ENCODE measurements around the gene ATG4A.
A peak's percentile ranks its signal among the peaks of the same experiment; 100 is the strongest.

Gene ATG4A

DNA sequence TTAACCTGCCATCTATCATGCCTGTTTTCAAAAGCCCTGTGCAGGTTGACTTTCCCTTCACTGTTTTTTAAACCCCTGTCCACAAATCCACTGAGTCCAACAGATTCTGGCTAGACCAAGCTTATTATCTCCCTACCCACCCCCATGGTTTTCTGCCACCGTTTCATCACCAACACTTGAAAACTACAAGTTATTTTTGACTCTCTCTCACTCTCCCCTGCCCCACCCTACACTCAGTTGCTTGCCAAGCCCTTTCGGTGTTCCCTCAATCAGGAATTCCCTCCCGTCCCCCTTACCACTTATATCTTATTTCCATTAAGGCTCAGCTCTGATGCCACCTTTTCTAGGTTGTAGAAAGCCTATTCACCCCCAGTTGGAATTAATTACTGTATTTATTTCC lies 29.7 kb downstream of the ATG4A start:
- no CpG with 5 or more reads among the region's 3 CpGs for WGBS (ENCODE audit: insufficient coverage, insufficient read length)
- H3K27ac ChIP-seq (ENCODE audit: low read length): no peak overlapping the region
- no peak overlapping the region for H3K4me3 ChIP-seq (ENCODE audit: low read length)
- no peak for DNase-seq (ENCODE audit: low read depth, low spot score)
- H3K36me3 ChIP-seq (ENCODE audit: control insufficient read depth, insufficient read depth, low read length): no peaks in the 10 kb centered on the region
- no peaks in the 10 kb centered on the region for H3K9me3 ChIP-seq (ENCODE audit: control insufficient read depth, insufficient read depth, low read length)
- H3K27me3 ChIP-seq (ENCODE audit: control insufficient read depth, insufficient read depth, low read length): no peaks in the 10 kb centered on the region
- no peaks in the 10 kb centered on the region for H3K4me1 ChIP-seq (ENCODE audit: control insufficient read depth, insufficient read depth, low read length)

DNA sequence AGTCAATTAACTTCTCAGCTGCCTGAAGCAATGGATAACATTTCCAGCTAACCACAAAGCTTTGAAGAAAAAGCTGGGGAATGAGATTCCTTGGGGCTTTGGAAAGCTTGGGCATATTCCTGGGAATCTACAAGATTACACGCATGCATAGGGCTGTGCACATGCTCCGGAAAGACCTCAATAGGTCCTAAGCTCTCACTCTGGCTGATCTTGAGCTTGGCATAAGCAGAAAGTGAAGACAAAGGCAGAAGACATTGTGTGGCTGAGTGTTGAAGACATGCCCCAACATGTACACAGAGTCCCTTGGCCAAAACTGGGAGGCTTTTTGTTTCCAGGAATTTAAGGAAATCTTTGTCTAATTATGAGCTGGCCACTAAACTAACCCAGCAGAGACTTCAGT lies 31.2 kb downstream of the ATG4A start:
- Histone ChIP-seq H3K4me1 (ENCODE audit: control insufficient read depth, insufficient read depth, low read length) (no peaks in the 10 kb centered on the region), H3K36me3 (ENCODE audit: control insufficient read depth, insufficient read depth, low read length) (no peaks in the 10 kb centered on the region), H3K27me3 (ENCODE audit: control insufficient read depth, insufficient read depth, low read length) (no peaks in the 10 kb centered on the region), H3K4me3 (ENCODE audit: low read length) (no peak overlapping the region), H3K27ac (ENCODE audit: low read length) (no peak overlapping the region), H3K9me3 (ENCODE audit: control insufficient read depth, insufficient read depth, low read length) (no peaks in the 10 kb centered on the region)
- no peak for DNase-seq (ENCODE audit: low read depth, low spot score)
- no CpG with 5 or more reads among the region's 2 CpGs for WGBS (ENCODE audit: insufficient coverage, insufficient read length)

DNA sequence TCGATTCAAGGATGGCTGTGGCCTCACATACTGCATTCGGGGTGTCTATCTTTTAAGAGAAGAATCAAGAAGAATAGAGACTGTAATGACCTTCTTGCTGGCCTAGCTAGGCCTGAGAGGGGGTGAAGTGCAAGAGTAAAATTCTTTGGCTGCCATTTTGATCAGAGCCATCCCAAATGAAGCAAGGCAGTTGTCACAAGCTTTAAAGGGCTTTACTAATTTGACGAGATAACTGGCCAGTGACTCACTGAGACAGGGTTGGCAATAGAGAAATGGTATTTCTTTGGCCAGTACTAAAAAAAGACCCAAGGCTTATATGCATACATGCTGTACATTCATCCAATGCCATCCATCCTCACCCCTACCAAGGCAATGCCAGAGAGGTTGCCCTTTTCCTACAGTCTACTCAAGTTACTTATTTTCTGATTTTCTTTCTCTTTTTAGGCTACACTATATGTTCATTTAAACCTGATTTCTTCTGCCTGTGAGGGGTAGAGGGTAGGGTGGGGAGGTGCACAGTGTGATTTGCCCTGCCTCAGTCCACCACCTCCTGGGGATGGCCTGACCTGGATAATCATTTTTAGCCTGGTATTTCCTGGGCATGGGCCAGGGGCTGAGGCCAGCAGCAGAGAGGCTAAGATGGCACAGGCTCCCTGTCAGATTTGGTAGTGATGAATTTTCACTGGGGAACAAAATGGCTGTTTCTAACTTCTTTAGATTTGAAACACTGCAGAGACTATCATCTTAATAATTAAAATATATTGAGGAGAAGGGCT lies 32.2 kb downstream of the ATG4A start:
- no CpG with 5 or more reads among the region's 3 CpGs for WGBS (ENCODE audit: insufficient coverage, insufficient read length)
- Histone ChIP-seq H3K4me1 (ENCODE audit: control insufficient read depth, insufficient read depth, low read length) (no peaks in the 10 kb centered on the region), H3K27me3 (ENCODE audit: control insufficient read depth, insufficient read depth, low read length) (no peaks in the 10 kb centered on the region), H3K36me3 (ENCODE audit: control insufficient read depth, insufficient read depth, low read length) (no peaks in the 10 kb centered on the region), H3K4me3 (ENCODE audit: low read length) (no peak overlapping the region), H3K9me3 (ENCODE audit: control insufficient read depth, insufficient read depth, low read length) (no peaks in the 10 kb centered on the region), H3K27ac (ENCODE audit: low read length) (no peak overlapping the region)
- no peak for DNase-seq (ENCODE audit: low read depth, low spot score)

DNA sequence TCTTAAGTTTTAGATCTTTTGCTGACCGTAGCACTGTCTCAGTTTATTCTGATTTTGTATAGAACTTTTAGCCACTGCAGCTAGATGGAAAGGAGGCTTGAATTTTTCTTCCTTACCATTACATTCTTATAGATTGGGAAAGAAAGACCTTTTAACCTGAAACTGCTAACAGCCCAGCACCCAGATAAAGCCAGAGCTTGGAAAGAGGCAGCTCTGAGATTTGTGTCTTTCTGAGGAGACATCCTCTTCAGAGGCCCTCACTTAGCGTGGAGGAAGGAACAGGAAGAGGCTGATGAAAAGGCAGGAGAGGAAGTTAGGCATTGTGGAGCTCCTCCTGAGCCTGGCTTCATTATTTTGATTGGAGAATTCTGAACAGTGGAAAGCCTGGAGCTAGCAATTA lies 35.1 kb downstream of the ATG4A start:
- Histone ChIP-seq H3K36me3 (ENCODE audit: control insufficient read depth, insufficient read depth, low read length) (no peaks in the 10 kb centered on the region), H3K4me3 (ENCODE audit: low read length) (no peak overlapping the region), H3K27me3 (ENCODE audit: control insufficient read depth, insufficient read depth, low read length) (no peaks in the 10 kb centered on the region), H3K27ac (ENCODE audit: low read length) (no peak overlapping the region), H3K9me3 (ENCODE audit: control insufficient read depth, insufficient read depth, low read length) (no peaks in the 10 kb centered on the region), H3K4me1 (ENCODE audit: control insufficient read depth, insufficient read depth, low read length) (no peaks in the 10 kb centered on the region)
- WGBS (ENCODE audit: insufficient coverage, insufficient read length): no CpG with 5 or more reads among the region's 2 CpGs
- DNase-seq (ENCODE audit: low read depth, low spot score): no peak

DNA sequence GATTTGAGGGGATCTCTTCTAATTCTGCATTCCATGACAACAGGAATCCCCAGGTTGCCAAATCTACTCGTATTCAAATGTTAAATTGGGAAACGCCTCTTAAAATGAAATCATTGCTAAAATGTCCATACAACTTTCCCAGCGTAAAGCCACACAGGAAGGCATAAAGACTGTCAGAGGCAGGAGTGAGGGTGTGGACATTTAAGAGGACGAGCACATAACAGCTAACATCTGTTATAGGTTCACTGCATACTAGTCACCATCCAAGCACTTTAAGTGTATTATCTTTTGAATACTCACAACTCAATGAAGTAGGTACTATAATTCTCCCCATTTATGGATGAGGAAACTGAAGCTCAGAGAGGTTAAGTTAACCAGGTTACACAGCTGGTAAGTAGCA lies 35.6 kb downstream of the ATG4A start:
- peak; percentile 9 for DNase-seq (ENCODE audit: low read depth, low spot score)
- Histone ChIP-seq H3K4me1 (ENCODE audit: control insufficient read depth, insufficient read depth, low read length) (no peaks in the 10 kb centered on the region), H3K27ac (ENCODE audit: low read length) (no peak overlapping the region), H3K9me3 (ENCODE audit: control insufficient read depth, insufficient read depth, low read length) (no peaks in the 10 kb centered on the region), H3K27me3 (ENCODE audit: control insufficient read depth, insufficient read depth, low read length) (no peaks in the 10 kb centered on the region), H3K4me3 (ENCODE audit: low read length) (no peak overlapping the region), H3K36me3 (ENCODE audit: control insufficient read depth, insufficient read depth, low read length) (no peaks in the 10 kb centered on the region)
- no CpG with 5 or more reads among the region's 4 CpGs for WGBS (ENCODE audit: insufficient coverage, insufficient read length)

DNA sequence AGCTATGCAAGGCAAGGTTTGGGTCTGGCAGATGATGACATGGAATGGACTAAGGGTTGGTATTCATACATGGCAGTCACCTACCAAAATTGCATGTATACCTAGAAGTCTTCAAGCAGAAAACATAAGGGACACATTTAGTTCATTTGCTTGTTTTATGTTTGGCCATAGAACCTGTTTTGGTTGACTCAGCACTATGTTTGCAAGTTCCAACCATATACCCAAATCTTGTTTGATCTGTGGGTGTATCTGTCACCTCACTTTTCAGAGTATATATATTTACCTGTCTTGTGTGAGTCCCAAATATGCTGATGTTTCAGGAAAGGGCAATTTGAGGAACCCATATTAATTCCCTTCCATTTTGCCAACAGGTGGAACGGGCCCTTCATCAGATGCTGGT lies 39.3 kb downstream of the ATG4A start:
- no peaks in the 10 kb centered on the region for H3K27me3 ChIP-seq (ENCODE audit: control insufficient read depth, insufficient read depth, low read length)
- H3K9me3 ChIP-seq (ENCODE audit: control insufficient read depth, insufficient read depth, low read length): no peaks in the 10 kb centered on the region
- H3K4me1 ChIP-seq (ENCODE audit: control insufficient read depth, insufficient read depth, low read length): no peaks in the 10 kb centered on the region
- no peak overlapping the region for H3K4me3 ChIP-seq (ENCODE audit: low read length)
- no peak overlapping the region for H3K27ac ChIP-seq (ENCODE audit: low read length)
- H3K36me3 ChIP-seq (ENCODE audit: control insufficient read depth, insufficient read depth, low read length): no peaks in the 10 kb centered on the region
- WGBS (ENCODE audit: insufficient coverage, insufficient read length): no CpG with 5 or more reads among the region's 1 CpG
- no peak for DNase-seq (ENCODE audit: low read depth, low spot score)

DNA sequence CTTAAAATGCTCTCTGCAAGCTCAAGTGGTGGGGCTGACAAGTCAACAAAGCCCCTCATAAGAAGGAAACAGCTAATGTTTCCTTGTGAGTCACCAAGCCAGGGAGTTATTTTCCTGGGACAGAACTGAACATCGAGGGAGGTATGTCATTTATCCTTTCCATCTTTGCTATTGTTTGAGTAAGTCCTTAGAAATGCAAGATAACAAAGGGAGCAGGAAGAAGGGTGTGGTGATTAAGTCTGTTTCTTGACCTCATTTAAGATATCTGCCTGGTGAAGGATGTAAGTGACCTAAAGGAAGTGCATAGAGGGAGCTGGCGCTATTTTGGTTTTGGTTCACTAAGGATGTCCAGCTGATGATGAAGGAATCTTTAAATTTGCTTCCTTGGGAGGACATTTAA lies 39.9 kb downstream of the ATG4A start:
- Histone ChIP-seq H3K27ac (ENCODE audit: low read length) (no peak overlapping the region), H3K27me3 (ENCODE audit: control insufficient read depth, insufficient read depth, low read length) (no peaks in the 10 kb centered on the region), H3K4me3 (ENCODE audit: low read length) (no peak overlapping the region), H3K9me3 (ENCODE audit: control insufficient read depth, insufficient read depth, low read length) (no peaks in the 10 kb centered on the region), H3K4me1 (ENCODE audit: control insufficient read depth, insufficient read depth, low read length) (no peaks in the 10 kb centered on the region), H3K36me3 (ENCODE audit: control insufficient read depth, insufficient read depth, low read length) (no peaks in the 10 kb centered on the region)
- DNase-seq (ENCODE audit: low read depth, low spot score): no peak
- no CpG with 5 or more reads among the region's 2 CpGs for WGBS (ENCODE audit: insufficient coverage, insufficient read length)

DNA sequence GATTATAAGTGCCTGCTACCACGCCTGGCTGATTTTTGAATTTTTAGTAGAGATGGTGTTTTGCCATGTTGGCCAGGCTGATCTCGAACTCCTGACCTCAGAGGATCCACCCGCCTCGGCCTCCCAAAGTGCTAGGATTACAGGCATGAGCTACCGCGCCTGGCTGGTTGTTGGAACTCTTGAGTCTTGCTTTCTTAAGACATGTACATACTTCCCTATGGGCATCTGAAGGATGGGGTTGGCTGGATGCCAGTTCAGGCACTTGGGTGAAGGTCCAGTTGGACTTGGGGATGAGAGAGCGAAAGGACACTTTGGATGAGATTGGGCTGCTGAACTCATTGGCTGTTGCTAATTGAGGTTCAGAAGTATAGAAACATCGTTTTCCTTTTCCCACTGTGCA lies 40.5 kb downstream of the ATG4A start:
- Histone ChIP-seq H3K9me3 (ENCODE audit: control insufficient read depth, insufficient read depth, low read length) (no peaks in the 10 kb centered on the region), H3K36me3 (ENCODE audit: control insufficient read depth, insufficient read depth, low read length) (no peaks in the 10 kb centered on the region), H3K4me1 (ENCODE audit: control insufficient read depth, insufficient read depth, low read length) (no peaks in the 10 kb centered on the region), H3K27me3 (ENCODE audit: control insufficient read depth, insufficient read depth, low read length) (no peaks in the 10 kb centered on the region), H3K4me3 (ENCODE audit: low read length) (no peak overlapping the region), H3K27ac (ENCODE audit: low read length) (no peak overlapping the region)
- no CpG with 5 or more reads among the region's 8 CpGs for WGBS (ENCODE audit: insufficient coverage, insufficient read length)
- no peak for DNase-seq (ENCODE audit: low read depth, low spot score)

DNA sequence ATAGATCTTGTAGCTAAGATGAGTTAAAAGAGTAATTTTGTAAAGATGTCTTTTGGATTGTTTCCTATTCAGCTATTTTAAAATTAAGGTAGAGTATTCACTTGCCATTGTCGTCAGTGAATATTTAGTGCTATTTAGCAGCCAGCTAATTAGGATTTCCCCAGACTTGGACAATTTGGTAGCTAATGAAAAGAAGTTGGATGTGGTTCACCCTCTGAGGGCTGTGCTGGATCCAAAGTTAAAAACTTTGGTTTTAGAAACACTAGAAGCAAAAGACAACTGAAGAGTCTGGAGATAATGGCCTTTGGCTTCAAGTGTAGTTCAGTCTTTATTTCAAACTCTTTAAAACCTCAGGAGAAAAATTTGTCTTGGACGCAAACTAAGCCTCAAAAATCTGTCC lies 41.3 kb downstream of the ATG4A start:
- Histone ChIP-seq H3K36me3 (ENCODE audit: control insufficient read depth, insufficient read depth, low read length) (no peaks in the 10 kb centered on the region), H3K27me3 (ENCODE audit: control insufficient read depth, insufficient read depth, low read length) (no peaks in the 10 kb centered on the region), H3K4me1 (ENCODE audit: control insufficient read depth, insufficient read depth, low read length) (no peaks in the 10 kb centered on the region), H3K27ac (ENCODE audit: low read length) (no peak overlapping the region), H3K4me3 (ENCODE audit: low read length) (no peak overlapping the region), H3K9me3 (ENCODE audit: control insufficient read depth, insufficient read depth, low read length) (no peaks in the 10 kb centered on the region)
- DNase-seq (ENCODE audit: low read depth, low spot score): no peak
- WGBS (ENCODE audit: insufficient coverage, insufficient read length): no CpG with 5 or more reads among the region's 2 CpGs

DNA sequence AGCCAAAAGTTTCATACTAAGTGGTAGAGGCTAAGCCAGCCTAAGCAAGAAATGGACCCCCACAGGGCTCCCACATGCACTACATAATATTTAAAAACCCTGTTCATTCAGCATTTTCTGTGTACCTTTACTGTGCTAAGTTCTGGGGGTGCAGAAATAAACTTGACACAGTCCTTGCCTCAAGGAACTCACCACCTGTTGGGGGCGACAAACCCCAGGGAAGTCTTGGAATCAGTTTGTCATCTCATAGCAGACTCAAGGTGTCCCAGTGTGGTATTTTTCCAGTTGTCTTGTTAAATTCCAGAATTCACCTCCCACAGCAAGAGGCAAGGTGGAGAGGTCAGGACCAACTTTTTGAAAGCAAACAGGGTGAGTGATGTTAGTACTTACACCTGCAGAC lies 43.1 kb downstream of the ATG4A start:
- no peaks in the 10 kb centered on the region for H3K4me1 ChIP-seq (ENCODE audit: control insufficient read depth, insufficient read depth, low read length)
- H3K27me3 ChIP-seq (ENCODE audit: control insufficient read depth, insufficient read depth, low read length): no peaks in the 10 kb centered on the region
- no peak overlapping the region for H3K4me3 ChIP-seq (ENCODE audit: low read length)
- WGBS (ENCODE audit: insufficient coverage, insufficient read length): no CpG with 5 or more reads among the region's 1 CpG
- H3K9me3 ChIP-seq (ENCODE audit: control insufficient read depth, insufficient read depth, low read length): no peaks in the 10 kb centered on the region
- H3K36me3 ChIP-seq (ENCODE audit: control insufficient read depth, insufficient read depth, low read length): no peaks in the 10 kb centered on the region
- no peak for DNase-seq (ENCODE audit: low read depth, low spot score)
- no peak overlapping the region for H3K27ac ChIP-seq (ENCODE audit: low read length)
